Prostate gland (tissue), 2 donors: ENCODE measurements around the gene LRBA. TPM values are rescaled to one million over a fixed set of nuclear protein-coding genes. Genes with fewer than 3 reads are reported as not detected.

Experiments used
- DNase-seq: peaks from one replicate; pipeline ENCODE4 v3.0.0-alpha.2; 2019; ENCODE audit warnings: low spot score
- H3K27ac ChIP-seq, 2 donors: fragments of 200-600 bp; sonication (generic); 2 replicates each; pipeline ENCODE4 v1.5.1; 2017 to 2019
- H3K27me3 ChIP-seq: fragments of 200-600 bp; sonication (generic); replicated peaks from 2 replicates; pipeline ENCODE4 v1.5.1; 2019; ENCODE audit not compliant: insufficient read depth
- H3K36me3 ChIP-seq, 2 donors: fragments of 200-600 bp; sonication (generic); 1 replicate in 1 of 2; 2 replicates in 1 of 2; pipeline versions ENCODE4 v1.5.1 to v1.8.1; 2017 to 2019
- H3K4me1 ChIP-seq: fragments of 200-600 bp; sonication (generic); replicated peaks from 2 replicates; pipeline ENCODE4 v1.5.1; 2019
- H3K4me3 ChIP-seq, 2 donors: fragments of 200-600 bp; sonication (generic); 2 replicates each; pipeline ENCODE4 v1.5.1; 2017 to 2019
- H3K9me3 ChIP-seq: fragments of 200-600 bp; sonication (generic); 2 replicates; pipeline ENCODE4 v1.5.1; 2017
- CTCF ChIP-seq, 4 experiments: fragments of 200-600 bp in 2 of 4; fragments of 450-650 bp in 2 of 4; sonication (generic) in 2 of 4; IDR thresholded peaks; 1 replicate in 3 of 4; 2 replicates in 1 of 4; pipeline ENCODE4 v1.5.1; 2016 to 2019; ENCODE audit warnings: antibody characterized with exemption in 4 of 4, mild to moderate bottlenecking in 2 of 4, moderate library complexity in 2 of 4
- POLR2A ChIP-seq: fragments of 450-650 bp; IDR thresholded peaks from one replicate; pipeline ENCODE4 v1.6.1; 2016; ENCODE audit warnings: antibody characterized with exemption, mild to moderate bottlenecking
- POLR2AphosphoS5 ChIP-seq: sonication (generic); formaldehyde crosslinking; IDR thresholded peaks from one replicate; pipeline ENCODE4 v1.6.1; 2017; ENCODE audit warnings: antibody characterized with exemption
- WGBS: methylation state at CpG from one replicate; pipeline ENCODE4 v1.1.5; 2018; 5-methylcytosine and 5-hydroxymethylcytosine counted together
- intact Hi-C: fragments of 100-400 bp; cut with DNase I; formaldehyde crosslinking; loops from one replicate; pipeline ENCODE4 v1.14.2; 2022
- total RNA-seq, 2 donors: library from RNA; depleted of rRNA; stranded (reverse); fragments of >200 nt; gene quantifications; one replicate each; pipeline ENCODE4 v1.1.0, GENCODE V29; 2016

LRBA gene
- total RNA-seq, 2 donors from 2014 or later = 69.8 to 79.8 TPM

- Histone ChIP-seq H3K27me3 (no peaks in the 10 kb centered on the region), H3K36me3 (no peaks in the 10 kb centered on the region), H3K27ac (no peak overlapping the region), H3K4me1 (no peaks in the 10 kb centered on the region), H3K9me3 (no peaks in the 10 kb centered on the region), H3K4me3 (no peak overlapping the region)
- WGBS = 88% methylated on average over 1 of the region's 1 CpG
- no peak for DNase-seq
- no peak for TF ChIP-seq CTCF (IDR thresholded peaks at IDR 0.05)
- no peak for TF ChIP-seq POLR2AphosphoS5
- TF ChIP-seq POLR2A = no peak
- intact Hi-C loops = no loop called here
Measured at GRCh38 chr4:150379454-150379853, 635.6 kb downstream of the LRBA start.

GRCh38 chr4:150375025-150375424 lies 640.1 kb downstream of the LRBA start:
- no peaks in the 10 kb centered on the region for H3K4me1 ChIP-seq
- H3K36me3 ChIP-seq = no peaks in the 10 kb centered on the region
- no peak for TF ChIP-seq POLR2AphosphoS5
- TF ChIP-seq POLR2A = no peak
- TF ChIP-seq CTCF (IDR thresholded peaks at IDR 0.05) = no peak
- intact Hi-C loops = no loop called here
- H3K27me3 ChIP-seq = no peaks in the 10 kb centered on the region
- no peak overlapping the region for H3K4me3 ChIP-seq
- H3K9me3 ChIP-seq = no peaks in the 10 kb centered on the region
- no peak for DNase-seq
- WGBS = 64% methylated on average over 4 of the region's 4 CpGs
- H3K27ac ChIP-seq = no peak overlapping the region

- 82% methylated on average over 1 of the region's 1 CpG for WGBS
- H3K36me3 ChIP-seq = no peaks in the 10 kb centered on the region
- TF ChIP-seq POLR2AphosphoS5 = no peak
- TF ChIP-seq POLR2A = no peak
- TF ChIP-seq CTCF (IDR thresholded peaks at IDR 0.05) = no peak
- DNase-seq = no peak
- intact Hi-C loops = no loop called here
- no peaks in the 10 kb centered on the region for H3K27me3 ChIP-seq
- no peak overlapping the region for H3K4me3 ChIP-seq
- H3K9me3 ChIP-seq = no peaks in the 10 kb centered on the region
- H3K4me1 ChIP-seq = no peaks in the 10 kb centered on the region
- no peak overlapping the region for H3K27ac ChIP-seq
Measured at GRCh38 chr4:150371869-150372268, 643.2 kb downstream of the LRBA start.

- Histone ChIP-seq H3K27ac (no peak overlapping the region), H3K4me3 (no peak overlapping the region), H3K4me1 (no peaks in the 10 kb centered on the region), H3K9me3 (no peaks in the 10 kb centered on the region), H3K27me3 (no peaks in the 10 kb centered on the region), H3K36me3 (no peaks in the 10 kb centered on the region)
- TF ChIP-seq POLR2AphosphoS5 (no peak), POLR2A (no peak), CTCF (IDR thresholded peaks at IDR 0.05) (no peak)
- DNase-seq = no peak
- WGBS = 86% methylated on average over 3 of the region's 3 CpGs
- intact Hi-C loops = no loop called here
Measured at GRCh38 chr4:150369434-150370380, 645.4 kb downstream of the LRBA start.

DNA sequence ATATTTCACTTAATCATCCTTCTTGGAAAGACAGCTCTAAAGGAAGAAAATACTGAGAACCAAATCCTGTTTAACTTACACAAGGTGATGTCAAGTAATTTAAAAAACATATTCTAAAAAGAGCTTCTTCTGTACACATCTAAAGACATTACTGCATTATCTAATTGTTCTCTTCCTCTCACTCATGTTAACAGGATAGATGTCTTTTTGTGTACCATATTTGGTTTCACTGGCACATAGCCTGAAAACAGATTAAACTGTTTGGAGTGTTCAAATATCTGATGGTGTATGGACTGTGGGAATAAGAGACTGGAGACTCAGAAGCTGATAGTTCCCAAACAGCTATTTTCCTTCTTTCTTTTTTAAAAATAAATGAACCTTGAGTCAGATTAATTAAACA lies 646.4 kb downstream of the LRBA start:
- H3K36me3 ChIP-seq = no peaks in the 10 kb centered on the region
- intact Hi-C loops = no loop called here
- H3K27ac ChIP-seq = no peak overlapping the region
- no peak overlapping the region for H3K4me3 ChIP-seq
- no peak for DNase-seq
- no peaks in the 10 kb centered on the region for H3K9me3 ChIP-seq
- H3K4me1 ChIP-seq = no peaks in the 10 kb centered on the region
- TF ChIP-seq POLR2AphosphoS5 = no peak
- TF ChIP-seq CTCF (IDR thresholded peaks at IDR 0.05) = no peak
- no peak for TF ChIP-seq POLR2A
- no peaks in the 10 kb centered on the region for H3K27me3 ChIP-seq
